SU-DHL-6 (cell line): ENCODE measurements around the gene FBXW4.

Experiments
- EZH2phosphoT487 ChIP-seq: fragments of 200-600 bp; sonication (generic), shearing (Covaris generic); conservative IDR thresholded peaks from 2 replicates; pipeline ENCODE4 v1.6.1; 2018; ENCODE audit warnings: mild to moderate bottlenecking, antibody characterized with exemption, low read length, moderate library complexity, mixed read lengths
- TF ChIP-seq, protein P1 (sequence below): fragments of 200-600 bp; sonication (generic); IDR thresholded peaks from one replicate; pipeline ENCODE4 v1.5.1; 2017; ENCODE audit warnings: antibody characterized with exemption, mild to moderate bottlenecking, low read length, moderate library complexity; ENCODE audit not compliant: insufficient read depth, poor library complexity, severe bottlenecking

DNA sequence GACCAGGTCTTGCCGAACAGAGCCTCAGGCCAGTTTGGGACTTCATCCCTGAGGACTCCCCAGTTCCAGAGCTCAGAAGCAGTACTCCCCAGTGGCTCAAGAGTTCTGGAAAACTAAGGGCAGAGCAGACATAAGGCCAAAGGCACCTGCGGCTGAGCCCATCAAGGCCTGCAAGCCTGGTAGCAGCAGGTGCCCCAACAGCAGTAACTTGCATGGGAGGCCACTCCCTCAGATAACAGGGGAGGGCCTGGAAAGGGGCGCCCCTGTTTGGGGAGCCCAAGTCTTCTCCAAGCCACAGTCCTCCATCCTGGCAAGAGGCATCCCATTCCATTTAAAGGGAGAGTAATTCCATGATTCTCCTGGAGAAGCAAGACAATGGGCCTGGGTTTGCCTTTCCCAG lies 119.9 kb downstream of the FBXW4 start:
- TF ChIP-seq, protein P1, sequence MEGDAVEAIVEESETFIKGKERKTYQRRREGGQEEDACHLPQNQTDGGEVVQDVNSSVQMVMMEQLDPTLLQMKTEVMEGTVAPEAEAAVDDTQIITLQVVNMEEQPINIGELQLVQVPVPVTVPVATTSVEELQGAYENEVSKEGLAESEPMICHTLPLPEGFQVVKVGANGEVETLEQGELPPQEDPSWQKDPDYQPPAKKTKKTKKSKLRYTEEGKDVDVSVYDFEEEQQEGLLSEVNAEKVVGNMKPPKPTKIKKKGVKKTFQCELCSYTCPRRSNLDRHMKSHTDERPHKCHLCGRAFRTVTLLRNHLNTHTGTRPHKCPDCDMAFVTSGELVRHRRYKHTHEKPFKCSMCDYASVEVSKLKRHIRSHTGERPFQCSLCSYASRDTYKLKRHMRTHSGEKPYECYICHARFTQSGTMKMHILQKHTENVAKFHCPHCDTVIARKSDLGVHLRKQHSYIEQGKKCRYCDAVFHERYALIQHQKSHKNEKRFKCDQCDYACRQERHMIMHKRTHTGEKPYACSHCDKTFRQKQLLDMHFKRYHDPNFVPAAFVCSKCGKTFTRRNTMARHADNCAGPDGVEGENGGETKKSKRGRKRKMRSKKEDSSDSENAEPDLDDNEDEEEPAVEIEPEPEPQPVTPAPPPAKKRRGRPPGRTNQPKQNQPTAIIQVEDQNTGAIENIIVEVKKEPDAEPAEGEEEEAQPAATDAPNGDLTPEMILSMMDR, result no peak
- TF ChIP-seq EZH2phosphoT487, result no peak
